Endothelial cell of umbilical vein (primary cell): Measurements from ENCODE around the gene NRSN1. TPM values are rescaled to one million over a fixed set of nuclear protein-coding genes. Genes with fewer than 3 reads are reported as not detected.

Source experiments
- BruUV-seq: library from RNA; stranded (reverse); fragments of 400-500 nt; replicated peaks from 2 replicates; lab custom pipeline; 2021; lab: Mats Ljungman, UMichigan
- CTCF ChIA-PET: fragments of 300-600, 350-600 bp; sonication (Branson Sonifier 250); formaldehyde crosslinking; loops from one replicate; lab custom pipeline; 2021; ENCODE audit warnings: antibody characterized with exemption, inconsistent platforms; lab: Charles Lee
- POLR2A ChIA-PET: fragments of 300-600, 350-600 bp; sonication (Branson Sonifier 250); formaldehyde crosslinking; loops from one replicate; lab custom pipeline; 2021; ENCODE audit warnings: antibody characterized with exemption, inconsistent platforms; lab: Charles Lee
- DNase-seq: peaks from one replicate; pipeline ENCODE4 v3.0.0-alpha.2; 2011; ENCODE audit warnings: low read depth, low spot score
- FAIRE-seq: peaks from 2 replicates; lab custom pipeline; 2011; peaks lifted over from hg19 to GRCh38; lab: Jason Lieb, UNC
- H2AFZ ChIP-seq: 2 replicates; pipeline ENCODE4 v1.6.0; 2012; ENCODE audit warnings: low read depth, low read length, control low read depth, inconsistent platforms
- H3K27ac ChIP-seq: 2 replicates; pipeline ENCODE4 v1.5.1; 2011; ENCODE audit warnings: low read depth, mild to moderate bottlenecking, control low read depth, low read length, moderate library complexity; ENCODE audit not compliant: insufficient read depth
- H3K27me3 ChIP-seq, 2 experiments: 2 replicates each; pipeline versions ENCODE4 v1.6.0 to v1.6.1; 2011; ENCODE audit warnings: low read length in 2 of 2, mixed read lengths in 1 of 2; ENCODE audit not compliant: control insufficient read depth in 2 of 2, insufficient read depth in 2 of 2
- H3K36me3 ChIP-seq, 2 experiments: 2 replicates in 1 of 2; 3 replicates in 1 of 2; pipeline ENCODE4 v1.5.1; 2011; ENCODE audit warnings: low read length in 2 of 2, mild to moderate bottlenecking in 1 of 2, moderate library complexity in 1 of 2; ENCODE audit not compliant: control insufficient read depth in 2 of 2, insufficient read depth in 2 of 2; ENCODE audit errors: extremely low read depth in 1 of 2
- H3K4me1 ChIP-seq: 3 replicates; pipeline ENCODE4 v1.5.1; 2011; ENCODE audit warnings: mild to moderate bottlenecking, low read length; ENCODE audit not compliant: control insufficient read depth, insufficient read depth; ENCODE audit errors: extremely low read depth
- H3K4me2 ChIP-seq: 2 replicates; pipeline ENCODE4 v1.6.1; 2011; ENCODE audit warnings: low read length, control low read depth, mixed read lengths; ENCODE audit not compliant: insufficient read depth
- H3K4me3 ChIP-seq, 3 experiments: fragments of 200-600 bp in 1 of 3; sonication (generic), shearing (Covaris generic) in 1 of 3; replicated peaks in 1 of 3; 2 replicates each; pipeline ENCODE4 v1.5.1; 2011 to 2016; ENCODE audit warnings: control low read depth in 3 of 3, low read length in 3 of 3, mild to moderate bottlenecking in 2 of 3, inconsistent platforms in 1 of 3, low read depth in 1 of 3, moderate library complexity in 1 of 3; ENCODE audit not compliant: insufficient read depth in 1 of 3
- H3K79me2 ChIP-seq: 2 replicates; pipeline ENCODE4 v1.6.0; 2012; ENCODE audit warnings: low read length, inconsistent platforms; ENCODE audit not compliant: control insufficient read depth, insufficient read depth
- H3K9ac ChIP-seq: replicated peaks from 2 replicates; pipeline ENCODE3; 2011; ENCODE audit warnings: low read length, control low read depth; ENCODE audit not compliant: insufficient read depth; ENCODE audit errors: extremely low read depth
- H3K9me1 ChIP-seq: replicated peaks from 3 replicates; pipeline ENCODE4 v1.6.0; 2011; ENCODE audit warnings: mild to moderate bottlenecking, low read length; ENCODE audit not compliant: control insufficient read depth, insufficient read depth; ENCODE audit errors: extremely low read depth
- H3K9me3 ChIP-seq: replicated peaks from 2 replicates; pipeline ENCODE4 v1.5.1; 2012; ENCODE audit warnings: low read length, inconsistent platforms; ENCODE audit not compliant: control insufficient read depth, insufficient read depth
- H4K20me1 ChIP-seq: replicated peaks from 2 replicates; pipeline ENCODE3; 2011; ENCODE audit warnings: mild to moderate bottlenecking, low read length; ENCODE audit not compliant: control insufficient read depth, insufficient read depth; ENCODE audit errors: extremely low read depth
- CTCF ChIP-seq, 2 donors: IDR thresholded peaks; 1 replicate in 1 of 2; 2 replicates in 1 of 2; pipeline ENCODE4 v1.5.1; 2011; ENCODE audit warnings: low read length in 2 of 2, mild to moderate bottlenecking in 2 of 2, moderate library complexity in 2 of 2, control low read depth in 1 of 2, inconsistent platforms in 1 of 2, low read depth in 1 of 2; ENCODE audit not compliant: insufficient read depth in 1 of 2; ENCODE audit errors: extremely low read depth in 1 of 2
- EZH2 ChIP-seq: IDR thresholded peaks from 2 replicates; pipeline ENCODE4 v1.6.1; 2012; ENCODE audit warnings: borderline replicate concordance, low read depth, mild to moderate bottlenecking, moderate library complexity, low read length, inconsistent platforms; ENCODE audit not compliant: severe bottlenecking
- FOS ChIP-seq: IDR thresholded peaks from 2 replicates; pipeline ENCODE4 v1.6.1; 2011; ENCODE audit warnings: mild to moderate bottlenecking, low read length, moderate library complexity, borderline replicate concordance; ENCODE audit not compliant: insufficient read depth
- GATA2 ChIP-seq: IDR thresholded peaks from 2 replicates; pipeline ENCODE4 v1.7.0; 2011; ENCODE audit warnings: low read depth, mild to moderate bottlenecking, moderate library complexity, mixed read lengths, low read length; ENCODE audit not compliant: insufficient read length, insufficient read depth
- JUN ChIP-seq: IDR thresholded peaks from 2 replicates; pipeline ENCODE4 v1.6.1; 2011; ENCODE audit warnings: borderline replicate concordance, low read depth; ENCODE audit not compliant: insufficient read length, insufficient read depth
- MAX ChIP-seq: IDR thresholded peaks from 2 replicates; pipeline ENCODE4 v1.6.1; 2011; ENCODE audit not compliant: insufficient read depth, insufficient read length
- MYC ChIP-seq: IDR thresholded peaks from one replicate; pipeline ENCODE4 v1.6.1; 2011; ENCODE audit warnings: mild to moderate bottlenecking, low read depth, low read length
- POLR2A ChIP-seq: IDR thresholded peaks from 2 replicates; pipeline ENCODE4 v1.6.1; 2012; ENCODE audit warnings: low read depth, mild to moderate bottlenecking, control low read depth, low read length
- POLR2AphosphoS5 ChIP-seq: IDR thresholded peaks from 2 replicates; pipeline ENCODE4 v1.6.1; 2012; ENCODE audit warnings: low read depth, mild to moderate bottlenecking, control low read depth, low read length, moderate library complexity; ENCODE audit not compliant: insufficient read depth
- dilution Hi-C: fragments of 300-500 bp; cut with MboI; formaldehyde crosslinking; loops from one replicate; pipeline ENCODE4 v1.15.0; 2019; ENCODE audit warnings: low sequenced_read_pairs; ENCODE audit not compliant: extremely low pct_ligation_motif_present
- intact Hi-C: fragments of 100-400 bp; cut with micrococcal nuclease; formaldehyde crosslinking; loops from one replicate; pipeline ENCODE4 v1.10.0; 2022
- polyA plus RNA-seq, 4 experiments: library from polyadenylated mRNA; depleted of rRNA in 3 of 4; stranded (reverse) in 3 of 4; unstranded in 1 of 4; fragments of >200 nt; gene quantifications; 2 replicates each; pipeline versions ENCODE4 v1.2.1 to v1.2.3, GENCODE V29; 2011 to 2012; ENCODE audit warnings: missing spikeins in 1 of 4
- total RNA-seq: library from RNA; stranded (reverse); gene quantifications from 2 replicates; pipeline ENCODE4 v1.2.3, GENCODE V29; 2021

Gene NRSN1
- total and polyA plus RNA-seq, 2 donors (not counting 3 experiments of a cell fraction or from before 2014, with no cell fraction given): not detected

GRCh38 chr6:24149296-24149695 lies 23.3 kb downstream of the NRSN1 start:
- Histone ChIP-seq H3K79me2 (no peaks in the 10 kb centered on the region), H2AFZ (no peak overlapping the region), H3K9ac (no peak overlapping the region), H3K4me3 (no peak overlapping the region), H4K20me1 (no peaks in the 10 kb centered on the region), H3K36me3 (no peaks in the 10 kb centered on the region), H3K4me2 (no peak overlapping the region), H3K9me1 (no peaks in the 10 kb centered on the region), H3K4me1 (no peaks in the 10 kb centered on the region), H3K9me3 (peaks cover 6% of the 10 kb centered on the region), H3K27ac (no peak overlapping the region), H3K27me3 (no peaks in the 10 kb centered on the region)
- CTCF ChIA-PET: no interaction called here
- no peak for FAIRE-seq
- TF ChIP-seq MAX (no peak), POLR2AphosphoS5 (no peak), EZH2 (no peak), JUN (no peak), MYC (no peak), CTCF (IDR thresholded peaks at IDR 0.05; ENCODE audit: extremely low read depth in 1 of 2, insufficient read depth in 1 of 2, low read depth in 1 of 2, low read length in 2 of 2) (no peak), POLR2A (no peak), GATA2 (no peak), FOS (no peak)
- dilution Hi-C loops (no loop called here), intact Hi-C loops (no loop called here)
- DNase-seq: no peak
- POLR2A ChIA-PET: no interaction called here
- BruUV-seq: no TSS peak
